ENCODE results near the gene PADI6.
"Not testable (repeated sequence)": the region's sequence is repeated elsewhere in the genome, so short reads cannot be mapped to it uniquely, and the experiment has no call there.

Gene PADI6

GRCh38 chr1:17371896-17372295 lies at the start of gene PADI6:
Gene PADI6 (plus strand): TSS chr1:17372196. CDS start chr1:17372246, 50 bp downstream.
- no peak for DNase-seq

GRCh38 chr1:17328855-17329254 lies 43.1 kb upstream of the PADI6 start:
- no peak for DNase-seq

- DNase-seq, result no peak
Measured at GRCh38 chr1:17329610-17330009, 42.4 kb upstream of the PADI6 start.

GRCh38 chr1:17330856-17331255 lies 41.1 kb upstream of the PADI6 start:
- DNase-seq, result no peak

GRCh38 chr1:17333081-17333480 lies 38.9 kb upstream of the PADI6 start:
- no peak for DNase-seq

- no peak for DNase-seq
Measured at GRCh38 chr1:17335821-17336710, 35.9 kb upstream of the PADI6 start.

- no peak for DNase-seq
Measured at GRCh38 chr1:17338706-17339493, 33.1 kb upstream of the PADI6 start.

- no peak for DNase-seq
Measured at GRCh38 chr1:17339521-17339920, 32.5 kb upstream of the PADI6 start.

- DNase-seq, result no peak
Measured at GRCh38 chr1:17340358-17340757, 31.6 kb upstream of the PADI6 start.

GRCh38 chr1:17342014-17342441 lies 30.0 kb upstream of the PADI6 start:
- no peak for DNase-seq

GRCh38 chr1:17345506-17345905 lies 26.5 kb upstream of the PADI6 start:
- DNase-seq, result not testable (repeated sequence)

GRCh38 chr1:17346046-17346789 lies 25.8 kb upstream of the PADI6 start:
- DNase-seq, result no peak

GRCh38 chr1:17347769-17348592 lies 24.0 kb upstream of the PADI6 start:
- DNase-seq, result no peak

- DNase-seq, result no peak
Measured at GRCh38 chr1:17348593-17349234, 23.3 kb upstream of the PADI6 start.

- no peak for DNase-seq
Measured at GRCh38 chr1:17350083-17350482, 21.9 kb upstream of the PADI6 start.

GRCh38 chr1:17350928-17351446 lies 21.0 kb upstream of the PADI6 start:
- no peak for DNase-seq

GRCh38 chr1:17351598-17352324 lies 20.2 kb upstream of the PADI6 start:
- DNase-seq, result no peak

GRCh38 chr1:17352419-17352909 lies 19.5 kb upstream of the PADI6 start:
- no peak for DNase-seq

GRCh38 chr1:17355898-17356297 lies 16.1 kb upstream of the PADI6 start:
- DNase-seq, result no peak

GRCh38 chr1:17356387-17357026 lies 15.5 kb upstream of the PADI6 start:
- DNase-seq, result no peak

Measured in T1000 (cell line).